Measurements from ENCODE around the gene EIF4EBP3. TPM values are rescaled to one million over a fixed set of nuclear protein-coding genes. Genes with fewer than 3 reads are reported as not detected.
"Not testable (repeated sequence)": the region's sequence is repeated elsewhere in the genome, so short reads cannot be mapped to it uniquely, and the experiment has no call there.

EIF4EBP3 gene
- total and polyA plus RNA-seq, 2 donors from 2014 or later, result 22.6 to 48.8 TPM

DNA sequence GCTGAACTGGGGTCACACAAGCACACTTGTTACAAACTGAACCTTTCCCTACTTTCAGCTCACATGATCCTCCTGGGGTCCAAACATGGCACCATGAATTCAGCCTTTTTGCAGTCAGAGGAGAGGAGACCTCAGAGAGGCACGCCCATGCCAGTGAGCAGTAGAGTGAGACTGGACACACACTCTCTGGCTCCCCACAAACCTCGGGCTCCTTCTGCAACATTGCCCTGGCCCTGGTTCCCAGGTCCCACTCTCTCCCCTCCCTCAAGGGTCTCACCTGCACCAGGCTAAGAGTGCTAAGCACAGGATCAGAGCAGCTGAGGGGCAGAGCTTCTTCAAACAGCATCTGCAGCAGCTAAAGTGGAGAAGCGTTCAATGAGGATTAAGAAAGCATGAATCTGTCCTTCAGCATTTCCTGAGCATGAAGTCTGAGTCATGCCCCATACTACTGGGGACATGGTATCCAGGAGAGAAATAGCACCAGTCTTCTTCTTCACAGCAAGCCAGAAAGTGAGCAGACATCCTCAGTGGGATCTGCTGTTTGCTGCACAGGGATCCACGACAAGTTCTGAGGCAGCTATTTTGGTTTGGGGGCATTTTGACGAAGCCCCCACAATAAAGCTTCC, 44.4 kb downstream of the EIF4EBP3 start:
- FAIRE-seq (no peak), DNase-seq (no peak)
- Histone ChIP-seq H3K4me1 (ENCODE audit: control insufficient read depth in 2 of 3, insufficient read depth in 2 of 3, low read depth in 1 of 3, low read length in 3 of 3) (peaks cover 0 to 5% (median 0%) of the 10 kb centered on the region in 3 donors), H3K27ac (ENCODE audit: low read depth in 2 of 2, low read length in 2 of 2) (no peak overlapping the region), H3K27me3 (ENCODE audit: control insufficient read depth, insufficient read depth, low read length) (no peaks in the 10 kb centered on the region), H3K9me3 (ENCODE audit: control insufficient read depth in 2 of 3, insufficient read depth in 1 of 3, low read length in 3 of 3) (no peaks in the 10 kb centered on the region), H3K36me3 (ENCODE audit: control insufficient read depth in 2 of 3, insufficient read depth in 3 of 3, low read length in 3 of 3) (no peaks in the 10 kb centered on the region), H3K9ac (ENCODE audit: low read length in 3 of 3) (no peak overlapping the region), H3K4me3 (ENCODE audit: low read length in 3 of 3) (no peak overlapping the region)
- no peak for TF ChIP-seq CTCF (IDR thresholded peaks at IDR 0.05; ENCODE audit: borderline replicate concordance, extremely low read depth, insufficient read depth)
- intact Hi-C loops (cut with DNase I), result no loop called here

DNA sequence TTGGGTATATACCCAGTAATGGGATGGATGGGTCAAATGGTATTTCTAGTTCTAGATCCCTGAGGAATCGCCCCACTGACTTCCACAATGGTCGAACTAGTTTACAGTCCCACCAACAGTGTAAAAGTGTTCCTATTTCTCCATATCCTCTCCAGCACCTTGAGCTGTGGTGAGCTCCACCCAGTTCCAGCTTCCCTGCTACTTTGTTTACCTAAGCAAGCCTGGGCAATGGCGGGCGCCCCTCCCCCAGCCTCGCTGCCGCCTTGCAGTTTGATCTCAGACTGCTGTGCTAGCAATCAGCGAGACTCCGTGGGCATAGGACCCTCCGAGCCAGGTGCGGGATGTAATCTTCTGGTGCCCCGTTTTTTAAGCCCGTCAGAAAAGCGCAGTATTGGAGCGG, 45.6 kb downstream of the EIF4EBP3 start:
- intact Hi-C loops (cut with DNase I); H3K4me1 ChIP-seq (ENCODE audit: control insufficient read depth in 2 of 3, insufficient read depth in 2 of 3, low read depth in 1 of 3, low read length in 3 of 3); H3K9me3 ChIP-seq (ENCODE audit: control insufficient read depth in 2 of 3, insufficient read depth in 1 of 3, low read length in 3 of 3); DNase-seq; H3K4me3 ChIP-seq (ENCODE audit: low read length in 3 of 3); H3K9ac ChIP-seq (ENCODE audit: low read length in 3 of 3); H3K27ac ChIP-seq (ENCODE audit: low read depth in 2 of 2, low read length in 2 of 2); H3K36me3 ChIP-seq (ENCODE audit: control insufficient read depth in 2 of 3, insufficient read depth in 3 of 3, low read length in 3 of 3); H3K27me3 ChIP-seq (ENCODE audit: control insufficient read depth, insufficient read depth, low read length); FAIRE-seq: not testable (repeated sequence)

GRCh38 chr5:140594169-140594568, 46.7 kb downstream of the EIF4EBP3 start:
- H3K4me3 ChIP-seq (ENCODE audit: low read length in 3 of 3), result no peak overlapping the region
- intact Hi-C loops (cut with DNase I), result no loop called here
- FAIRE-seq (no peak), DNase-seq (no peak)
- H3K9ac ChIP-seq (ENCODE audit: low read length in 3 of 3), result no peak overlapping the region
- H3K4me1 ChIP-seq (ENCODE audit: control insufficient read depth in 2 of 3, insufficient read depth in 2 of 3, low read depth in 1 of 3, low read length in 3 of 3), result peaks cover 0 to 5% (median 0%) of the 10 kb centered on the region in 3 donors
- H3K27ac ChIP-seq (ENCODE audit: low read depth in 2 of 2, low read length in 2 of 2), result no peak overlapping the region
- H3K27me3 ChIP-seq (ENCODE audit: control insufficient read depth, insufficient read depth, low read length), result no peaks in the 10 kb centered on the region
- H3K9me3 ChIP-seq (ENCODE audit: control insufficient read depth in 2 of 3, insufficient read depth in 1 of 3, low read length in 3 of 3), result no peaks in the 10 kb centered on the region
- H3K36me3 ChIP-seq (ENCODE audit: control insufficient read depth in 2 of 3, insufficient read depth in 3 of 3, low read length in 3 of 3), result no peaks in the 10 kb centered on the region
- no peak for TF ChIP-seq CTCF (IDR thresholded peaks at IDR 0.05; ENCODE audit: borderline replicate concordance, extremely low read depth, insufficient read depth)

DNA sequence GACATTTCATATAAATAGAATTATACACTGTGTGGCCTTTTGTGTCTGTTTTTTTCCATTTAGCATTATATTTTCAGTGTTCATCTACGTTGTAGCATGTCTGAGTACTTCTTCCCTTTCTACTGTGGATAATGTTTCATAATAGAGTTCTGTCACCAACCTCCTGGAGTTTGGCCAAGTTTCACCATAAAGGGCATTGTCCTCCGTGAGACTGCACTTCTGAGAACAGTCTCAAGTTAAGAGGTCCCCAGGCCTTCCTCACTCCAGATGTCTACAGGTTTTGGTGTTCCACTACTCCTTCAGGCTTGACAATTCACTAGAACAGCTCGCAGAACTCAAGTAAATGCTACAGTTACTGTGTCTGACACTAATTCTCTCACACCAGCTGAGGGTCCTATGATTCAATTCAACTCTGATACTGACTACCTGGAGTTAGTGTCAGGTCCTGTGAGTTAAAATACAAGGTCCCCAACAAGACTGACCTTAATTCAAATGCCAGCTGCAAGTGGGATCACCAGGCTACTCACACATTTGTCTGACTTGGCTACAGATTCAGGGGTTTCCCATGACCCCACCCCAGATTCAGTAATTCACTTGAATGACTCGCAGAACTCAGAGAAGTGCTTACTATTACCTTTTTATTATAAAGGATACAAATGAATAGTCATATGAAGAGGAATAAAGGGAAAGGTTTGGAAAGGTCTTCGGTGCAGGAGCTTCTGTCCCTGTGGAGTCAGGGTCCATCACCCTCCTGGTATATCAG, 48.3 kb downstream of the EIF4EBP3 start:
- Histone ChIP-seq H3K4me1 (ENCODE audit: control insufficient read depth in 2 of 3, insufficient read depth in 2 of 3, low read depth in 1 of 3, low read length in 3 of 3) (peaks cover 0 to 5% (median 0%) of the 10 kb centered on the region in 3 donors), H3K9me3 (ENCODE audit: control insufficient read depth in 2 of 3, insufficient read depth in 1 of 3, low read length in 3 of 3) (no peaks in the 10 kb centered on the region), H3K27me3 (ENCODE audit: control insufficient read depth, insufficient read depth, low read length) (no peaks in the 10 kb centered on the region), H3K27ac (ENCODE audit: low read depth in 2 of 2, low read length in 2 of 2) (no peak overlapping the region), H3K9ac (ENCODE audit: low read length in 3 of 3) (no peak overlapping the region), H3K36me3 (ENCODE audit: control insufficient read depth in 2 of 3, insufficient read depth in 3 of 3, low read length in 3 of 3) (no peaks in the 10 kb centered on the region), H3K4me3 (ENCODE audit: low read length in 3 of 3) (no peak overlapping the region)
- FAIRE-seq, result no peak
- intact Hi-C loops (cut with DNase I), result no loop called here
- no peak for TF ChIP-seq CTCF (IDR thresholded peaks at IDR 0.05; ENCODE audit: borderline replicate concordance, extremely low read depth, insufficient read depth)
- no peak for DNase-seq

Measured in kidney (tissue), 14 donors.